HG03060 (cell line): Measurements from ENCODE around the gene TMEM62.
"Not testable (repeated sequence)": the region's sequence is repeated elsewhere in the genome, so short reads cannot be mapped to it uniquely, and the experiment has no call there.

Experiments
- ATAC-seq: cut with Tn5 transposase; IDR thresholded peaks from one replicate; pipeline ENCODE4 v1.9.1; 2021; ENCODE audit warnings: low read depth, moderate number of reproducible peaks; ENCODE audit not compliant: unreplicated experiment

Gene TMEM62

GRCh38 chr15:43169888-43170287 lies 36.5 kb downstream of the TMEM62 start:
- ATAC-seq = no peak

DNA sequence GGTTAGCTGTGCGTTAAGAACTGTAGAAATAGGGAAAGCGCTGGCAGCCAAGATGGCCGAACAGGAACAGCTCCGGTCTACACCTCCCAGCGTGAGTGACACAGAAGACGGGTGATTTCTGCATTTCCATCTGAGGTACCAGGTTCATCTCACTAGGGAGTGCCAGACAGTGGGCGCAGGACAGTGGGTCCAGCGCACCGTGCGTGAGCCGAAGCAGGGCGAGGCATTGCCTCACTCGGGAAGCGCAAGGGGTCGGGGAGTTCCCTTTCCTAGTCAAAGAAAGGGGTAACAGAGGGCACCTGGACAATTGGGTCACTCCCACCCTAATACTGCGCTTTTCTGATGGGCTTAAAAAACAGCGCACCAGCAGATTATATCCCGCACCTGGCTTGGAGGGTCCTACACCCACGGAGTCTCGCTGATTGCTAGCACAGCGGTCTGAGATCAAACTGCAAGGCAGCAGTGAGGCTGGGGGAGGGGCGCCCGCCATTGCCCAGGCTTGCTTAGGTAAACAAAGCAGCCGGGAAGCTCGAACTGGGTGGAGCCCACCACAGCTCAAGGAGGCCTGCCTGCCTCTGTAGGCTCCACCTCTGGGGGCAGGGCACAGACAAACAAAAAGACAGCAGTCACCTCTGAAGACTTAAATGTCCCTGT lies 42.4 kb downstream of the TMEM62 start:
- not testable (repeated sequence) for ATAC-seq

DNA sequence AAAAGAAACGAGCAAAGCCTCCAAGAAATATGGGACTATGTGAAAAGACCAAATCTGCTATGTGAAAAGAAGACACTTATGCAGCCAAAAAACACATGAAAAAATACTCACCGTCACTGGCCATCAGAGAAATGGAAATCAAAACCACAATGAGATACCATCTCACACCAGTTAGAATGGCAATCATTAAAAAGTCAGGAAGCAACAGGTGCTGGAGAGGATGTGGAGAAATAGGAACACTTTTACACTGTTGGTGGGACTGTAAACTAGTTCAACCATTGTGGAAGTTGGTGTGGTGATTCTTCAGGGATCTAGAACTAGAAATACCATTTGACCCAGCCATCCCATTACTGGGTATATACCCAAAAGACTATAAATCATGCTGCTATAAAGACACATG lies 43.8 kb downstream of the TMEM62 start:
- not testable (repeated sequence) for ATAC-seq

DNA sequence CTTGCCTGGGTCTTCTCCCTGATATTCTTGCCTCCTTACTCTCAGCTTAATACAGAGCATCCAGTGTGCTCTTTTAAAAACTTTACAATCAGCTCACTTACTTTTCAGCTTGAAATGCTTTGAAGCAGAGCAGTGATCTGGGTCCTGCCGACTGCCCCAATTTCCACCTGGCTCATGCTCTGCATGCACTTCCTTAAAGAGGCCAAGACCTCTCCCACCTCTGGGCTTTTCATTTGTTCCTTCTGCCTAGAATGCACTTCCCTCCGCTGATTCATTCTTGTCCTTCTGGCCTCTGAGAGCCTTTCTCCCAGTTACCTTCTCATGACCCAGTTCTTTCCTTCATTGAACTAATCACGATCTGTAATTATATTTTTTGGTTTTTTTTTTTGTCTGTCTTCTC lies 49.9 kb downstream of the TMEM62 start:
- no peak for ATAC-seq

- ATAC-seq = no peak
Measured at GRCh38 chr15:43184407-43185124, 51.2 kb downstream of the TMEM62 start.

DNA sequence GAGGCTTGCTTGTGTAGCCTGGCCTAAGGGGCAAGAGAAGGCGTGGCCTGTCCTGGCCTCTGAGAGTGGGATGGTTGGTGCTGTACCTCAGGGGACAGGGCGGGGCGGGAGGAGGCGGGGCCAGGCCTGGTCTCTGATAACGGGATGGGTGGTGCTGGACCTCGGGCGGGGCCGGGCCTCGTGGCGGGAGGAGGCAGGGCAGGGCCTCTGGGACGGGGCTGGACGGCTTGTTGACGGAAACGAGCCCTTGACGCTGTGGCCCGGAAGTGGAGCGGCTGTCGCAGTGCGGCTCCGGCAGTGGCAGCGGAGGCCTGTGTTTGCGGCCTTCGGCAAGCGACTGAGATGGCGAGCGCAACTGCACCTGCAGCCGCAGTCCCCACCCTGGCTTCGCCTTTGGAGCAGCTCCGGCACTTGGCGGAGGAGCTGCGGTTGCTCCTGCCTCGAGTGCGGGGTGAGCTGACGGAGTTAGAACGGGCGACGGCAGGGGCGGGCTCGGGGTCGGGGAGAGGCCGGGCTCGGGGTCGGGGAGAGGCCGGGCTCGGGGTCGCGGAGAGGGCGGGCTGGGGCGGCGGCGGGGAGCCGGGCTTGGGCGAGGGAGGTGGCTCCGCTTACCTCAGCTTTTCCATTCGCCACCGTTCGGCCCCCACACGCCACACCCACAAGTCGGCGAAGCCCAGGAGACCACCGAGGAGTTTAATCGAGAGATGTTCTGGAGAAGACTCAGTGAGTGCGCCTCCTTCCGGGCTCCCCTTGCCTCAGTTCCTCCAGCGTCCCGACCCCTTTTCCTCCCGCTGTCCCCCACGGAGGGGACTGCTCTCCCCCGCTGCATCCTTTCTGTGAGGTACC lies 52.0 kb downstream of the TMEM62 start, which contains the start of gene CCNDBP1:
CCNDBP1 (plus strand) TSS at position 247 of the 846 bp plus-strand sequence; CDS start at position 343, 96 bp downstream.
- peak; percentile 54 for ATAC-seq

- no peak for ATAC-seq
Measured at GRCh38 chr15:43186003-43186353, 52.6 kb downstream of the TMEM62 start.

GRCh38 chr15:43187544-43188155 lies 54.3 kb downstream of the TMEM62 start:
- ATAC-seq = no peak

DNA sequence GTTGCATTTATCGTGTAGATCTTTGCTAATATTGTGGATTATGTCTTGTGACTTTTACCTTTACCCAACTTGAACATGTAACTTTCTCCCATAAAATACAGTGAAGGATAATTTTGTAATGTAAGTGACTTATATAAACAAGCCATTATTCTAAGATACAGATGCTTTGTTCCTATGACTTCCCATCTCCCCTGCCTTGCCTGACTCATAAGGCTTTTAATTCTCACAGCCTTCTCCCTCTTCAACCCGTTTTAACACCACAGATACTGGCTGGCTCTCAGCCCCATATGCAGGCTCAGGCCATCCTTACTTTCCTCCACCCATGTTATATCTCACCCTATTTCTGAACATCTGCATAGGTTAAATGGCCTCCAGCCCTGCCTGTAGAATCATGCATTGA lies 55.9 kb downstream of the TMEM62 start:
- no peak for ATAC-seq

DNA sequence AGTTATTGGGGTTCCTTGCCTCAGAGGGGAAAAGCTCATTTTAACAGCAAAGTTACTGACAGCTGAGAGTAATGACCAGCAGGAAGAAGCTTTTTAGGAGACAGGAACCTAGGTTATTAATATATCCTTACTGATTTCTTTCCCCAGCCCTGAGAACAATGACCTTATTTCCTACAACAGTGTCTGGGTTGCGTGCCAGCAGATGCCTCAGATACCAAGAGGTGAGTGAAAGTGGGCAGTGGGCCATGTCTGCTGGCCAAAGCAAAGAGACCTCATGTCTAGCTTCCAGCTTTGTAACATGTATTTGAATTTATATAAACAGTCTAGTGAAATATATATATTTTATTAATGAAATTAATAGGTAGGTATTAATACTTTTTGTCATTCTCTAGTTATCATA lies 56.8 kb downstream of the TMEM62 start:
- no peak for ATAC-seq

- ATAC-seq = no peak
Measured at GRCh38 chr15:43193710-43194109, 60.3 kb downstream of the TMEM62 start.

DNA sequence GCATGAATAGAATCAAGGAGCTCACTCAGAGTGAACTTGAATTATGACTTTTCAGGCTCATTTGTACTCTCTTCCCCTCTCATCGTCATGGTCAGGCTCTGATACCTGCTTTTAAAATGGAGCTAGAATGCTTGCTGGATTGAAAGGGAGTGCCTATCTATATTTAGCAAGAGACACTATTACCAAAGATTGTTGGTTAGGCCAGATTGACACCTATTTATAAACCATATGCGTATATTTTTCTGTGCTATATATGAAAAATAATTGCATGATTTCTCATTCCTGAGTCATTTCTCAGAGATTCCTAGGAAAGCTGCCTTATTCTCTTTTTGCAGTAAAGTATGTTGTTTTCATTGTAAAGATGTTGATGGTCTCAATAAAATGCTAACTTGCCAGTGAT lies 61.4 kb downstream of the TMEM62 start:
- no peak for ATAC-seq

DNA sequence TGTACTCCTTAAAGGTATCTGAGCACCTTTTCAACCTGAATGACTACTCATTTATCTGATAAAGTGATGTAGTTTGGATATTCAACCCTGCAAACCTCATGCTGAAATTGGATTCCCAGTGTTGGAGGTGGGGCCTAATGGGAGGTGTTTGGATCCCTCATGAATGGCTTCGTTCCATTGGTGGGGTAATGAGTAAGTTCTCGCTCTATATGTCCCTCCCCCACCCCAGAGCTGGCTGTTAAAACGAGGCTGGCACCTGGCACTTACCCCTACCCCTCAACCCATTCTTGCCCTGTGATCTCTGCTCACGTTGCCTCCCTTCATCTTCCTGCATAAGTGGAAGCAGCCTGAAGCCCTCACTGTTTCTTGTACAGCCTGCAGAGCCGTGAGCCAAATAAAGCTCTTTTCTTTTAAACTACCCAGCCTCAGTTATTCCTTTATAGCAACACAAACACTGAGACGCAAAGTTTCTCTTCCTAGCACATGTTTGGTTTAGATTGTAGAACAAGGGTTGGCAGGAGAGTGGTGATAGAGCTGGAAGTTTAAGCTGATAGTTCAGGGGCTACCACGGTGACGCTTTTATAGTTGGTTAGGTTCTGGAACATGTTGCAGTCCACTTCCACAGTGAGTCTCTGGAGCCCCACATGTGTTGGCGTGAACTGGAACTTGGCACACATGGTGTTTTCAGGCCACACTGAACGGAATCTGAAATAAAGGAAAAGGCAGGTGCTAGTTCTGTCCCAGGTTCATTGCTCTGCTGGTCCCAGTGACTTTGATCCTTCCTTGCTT lies 63.6 kb downstream of the TMEM62 start:
- ATAC-seq = no peak

DNA sequence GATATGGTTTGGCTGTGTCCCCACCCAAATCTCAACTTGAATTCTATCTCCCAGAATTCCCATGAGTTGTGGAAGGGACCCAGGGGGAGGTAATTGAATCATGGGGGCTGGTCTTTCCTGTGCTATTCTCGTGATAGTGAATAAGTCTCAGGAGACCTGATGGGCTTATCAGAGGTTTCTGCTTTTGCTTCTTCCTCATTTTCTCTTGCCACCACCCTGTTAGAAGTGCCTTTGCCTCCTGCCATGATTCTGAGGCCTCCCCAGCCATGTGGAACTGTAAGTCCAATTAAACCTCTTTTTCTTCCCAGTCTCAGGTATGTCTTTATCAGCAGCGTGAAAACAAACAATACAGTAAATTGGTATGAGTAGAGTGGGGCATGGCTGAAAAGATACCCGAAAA lies 64.4 kb downstream of the TMEM62 start:
- not testable (repeated sequence) for ATAC-seq

DNA sequence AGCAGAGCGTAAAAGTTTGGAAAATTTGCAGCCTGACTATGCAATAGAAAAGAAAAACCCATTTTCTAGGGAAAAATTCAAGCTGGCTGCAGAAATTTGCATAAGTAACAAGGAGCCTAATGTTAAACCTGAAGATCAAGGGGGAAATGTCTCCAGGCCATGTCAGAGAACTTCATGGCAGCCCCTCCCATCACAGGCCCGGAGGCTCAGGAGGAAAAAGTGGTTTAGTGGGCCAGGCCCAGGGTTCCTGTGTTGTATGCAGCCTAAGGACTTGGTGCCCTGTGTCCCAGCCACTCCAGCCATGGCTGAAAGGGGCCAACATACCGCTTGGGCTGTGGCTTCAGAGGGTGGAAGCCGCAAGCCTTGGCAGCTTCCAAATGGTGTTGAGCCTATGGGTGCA lies 65.2 kb downstream of the TMEM62 start:
- not testable (repeated sequence) for ATAC-seq

DNA sequence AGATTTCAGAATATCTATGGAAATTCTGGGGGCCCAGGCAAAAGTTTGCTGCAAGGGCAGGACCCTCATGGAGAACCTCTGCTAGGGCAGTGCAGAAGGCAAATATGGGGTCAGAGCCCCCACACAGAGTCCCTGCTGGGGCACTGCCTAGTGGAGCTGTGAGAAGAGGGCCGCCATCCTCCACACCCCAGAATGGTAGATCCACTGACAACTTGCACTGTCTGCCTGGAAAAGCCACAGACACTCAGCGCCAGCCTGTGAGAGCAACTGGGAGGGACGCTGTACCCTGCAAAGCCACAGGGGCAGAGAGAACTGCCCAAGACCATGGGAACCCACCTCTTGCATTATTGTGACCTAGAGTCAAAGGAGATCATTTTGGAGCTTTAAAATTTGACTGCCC lies 65.6 kb downstream of the TMEM62 start:
- no peak for ATAC-seq

- ATAC-seq = no peak
Measured at GRCh38 chr15:43199945-43200488, 66.6 kb downstream of the TMEM62 start.

- ATAC-seq = no peak
Measured at GRCh38 chr15:43204016-43204901, 70.9 kb downstream of the TMEM62 start.

- no peak for ATAC-seq
Measured at GRCh38 chr15:43206054-43206453, 72.7 kb downstream of the TMEM62 start.
